Lower leg skin (tissue), 4 donors: Measurements from ENCODE around the gene AIG1. TPM values are rescaled to one million over a fixed set of nuclear protein-coding genes. Genes with fewer than 3 reads are reported as not detected.
A peak's percentile ranks its signal among the peaks of the same experiment; 100 is the strongest.

Source experiments
- DNase-seq, 2 donors: peaks; one replicate each; pipeline ENCODE4 v3.0.0-alpha.2; 2019; ENCODE audit warnings: low spot score in 2 of 2
- H3K4me3 ChIP-seq: fragments of 200-600 bp; sonication (generic); 2 replicates; pipeline ENCODE4 v1.5.1; 2017; ENCODE audit warnings: mild to moderate bottlenecking, low read depth; ENCODE audit not compliant: poor library complexity, severe bottlenecking
- POLR2A ChIP-seq, 2 donors: fragments of 450-650 bp; IDR thresholded peaks; one replicate each; pipeline ENCODE4 v1.6.1; 2016 to 2017; ENCODE audit warnings: antibody characterized with exemption in 2 of 2, mild to moderate bottlenecking in 1 of 2, moderate library complexity in 1 of 2
- WGBS, 2 donors: methylation state at CpG; one replicate each; pipeline ENCODE4 v1.1.5; 2018; 5-methylcytosine and 5-hydroxymethylcytosine counted together
- intact Hi-C: fragments of 100-400 bp; cut with DNase I; formaldehyde crosslinking; loops from one replicate; pipeline ENCODE4 v1.15.0; 2023; ENCODE audit warnings: low total_unique reads
- total RNA-seq, 4 donors: library from RNA; depleted of rRNA; stranded (reverse); fragments of >200 nt; gene quantifications; one replicate each; pipeline ENCODE4 v1.1.0, GENCODE V29; 2016
- TF ChIP-seq, protein P1 (sequence below), 3 donors: fragments of 450-650 bp; IDR thresholded peaks; one replicate each; pipeline ENCODE4 v1.5.1; 2016; ENCODE audit warnings: antibody characterized with exemption in 3 of 3, mild to moderate bottlenecking in 3 of 3, moderate library complexity in 2 of 3

Gene AIG1
- total RNA-seq, 4 donors from 2014 or later: 12.2 to 21.4 (median 16.0) TPM

DNA sequence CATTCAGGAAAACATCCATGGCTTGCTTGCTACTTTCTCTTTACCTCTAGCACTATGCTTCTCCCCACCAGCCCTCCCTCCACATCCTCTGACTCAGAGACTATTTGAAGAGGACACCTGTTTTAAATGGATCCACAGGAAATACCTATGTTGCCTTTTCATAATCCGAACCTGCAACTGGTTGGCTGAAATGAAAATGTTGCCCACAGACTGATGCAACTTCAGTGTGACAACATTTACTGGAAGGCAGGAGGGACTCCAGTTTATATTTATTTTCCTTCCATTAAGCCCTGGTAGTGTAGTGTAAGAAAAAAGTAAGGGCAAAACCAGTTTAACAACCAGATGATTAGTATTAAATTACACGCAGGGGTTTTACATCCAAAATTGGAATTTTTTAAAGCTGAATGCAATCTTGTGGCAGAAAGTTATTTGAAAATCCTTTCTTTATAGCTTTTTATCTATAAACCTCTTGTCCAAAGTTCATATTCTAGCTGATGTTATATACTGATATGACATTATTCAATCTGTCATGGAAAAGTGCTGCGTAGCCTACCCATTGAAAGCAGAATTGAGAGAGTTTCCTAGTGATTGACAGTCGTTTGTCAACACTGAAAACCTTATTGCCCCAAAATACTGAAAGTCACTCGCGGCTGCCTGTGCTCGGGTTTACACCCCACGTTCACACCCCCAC is 881 bp upstream of the AIG1 start:
- 2 to 4% methylated on average over 8 of the region's 8 CpGs for WGBS, 2 donors
- no peak for DNase-seq
- intact Hi-C loops: no loop called here
- TF ChIP-seq, protein P1, sequence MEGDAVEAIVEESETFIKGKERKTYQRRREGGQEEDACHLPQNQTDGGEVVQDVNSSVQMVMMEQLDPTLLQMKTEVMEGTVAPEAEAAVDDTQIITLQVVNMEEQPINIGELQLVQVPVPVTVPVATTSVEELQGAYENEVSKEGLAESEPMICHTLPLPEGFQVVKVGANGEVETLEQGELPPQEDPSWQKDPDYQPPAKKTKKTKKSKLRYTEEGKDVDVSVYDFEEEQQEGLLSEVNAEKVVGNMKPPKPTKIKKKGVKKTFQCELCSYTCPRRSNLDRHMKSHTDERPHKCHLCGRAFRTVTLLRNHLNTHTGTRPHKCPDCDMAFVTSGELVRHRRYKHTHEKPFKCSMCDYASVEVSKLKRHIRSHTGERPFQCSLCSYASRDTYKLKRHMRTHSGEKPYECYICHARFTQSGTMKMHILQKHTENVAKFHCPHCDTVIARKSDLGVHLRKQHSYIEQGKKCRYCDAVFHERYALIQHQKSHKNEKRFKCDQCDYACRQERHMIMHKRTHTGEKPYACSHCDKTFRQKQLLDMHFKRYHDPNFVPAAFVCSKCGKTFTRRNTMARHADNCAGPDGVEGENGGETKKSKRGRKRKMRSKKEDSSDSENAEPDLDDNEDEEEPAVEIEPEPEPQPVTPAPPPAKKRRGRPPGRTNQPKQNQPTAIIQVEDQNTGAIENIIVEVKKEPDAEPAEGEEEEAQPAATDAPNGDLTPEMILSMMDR (IDR thresholded peaks at IDR 0.05): no peak
- TF ChIP-seq POLR2A (IDR thresholded peaks at IDR 0.05): no peak
- H3K4me3 ChIP-seq: peak overlapping the region; percentile 94

DNA sequence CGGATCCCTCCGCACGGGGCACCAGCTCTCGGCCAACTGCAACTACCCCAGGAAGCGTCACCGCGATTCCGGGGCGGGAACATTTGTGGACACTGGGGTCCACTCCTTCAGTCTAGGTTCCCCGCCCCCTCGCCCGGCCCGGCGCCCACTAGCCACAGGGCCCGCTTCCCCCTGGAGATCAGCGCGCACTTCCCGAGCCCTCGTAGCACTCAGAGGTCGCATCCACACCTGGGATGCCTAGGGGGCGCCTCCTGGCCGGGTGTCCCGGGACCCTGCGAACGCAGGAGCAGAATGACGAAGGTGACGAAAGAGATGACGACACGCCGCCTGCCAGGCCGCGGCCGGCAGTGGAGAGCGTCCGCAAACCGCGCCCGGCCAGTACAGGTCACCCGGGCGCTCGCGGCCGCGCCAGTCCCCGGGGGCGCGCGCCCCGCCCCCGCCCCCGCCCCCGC is 309 bp upstream of the AIG1 start:
- 0 to 3% methylated on average over 8 to 15 of the region's 52 CpGs for WGBS, 2 donors
- peak overlapping the region; percentile 94 for H3K4me3 ChIP-seq
- TF ChIP-seq POLR2A (IDR thresholded peaks at IDR 0.05): no peak
- intact Hi-C loops: no loop called here
- peak; percentile 76 to 95 for DNase-seq

DNA sequence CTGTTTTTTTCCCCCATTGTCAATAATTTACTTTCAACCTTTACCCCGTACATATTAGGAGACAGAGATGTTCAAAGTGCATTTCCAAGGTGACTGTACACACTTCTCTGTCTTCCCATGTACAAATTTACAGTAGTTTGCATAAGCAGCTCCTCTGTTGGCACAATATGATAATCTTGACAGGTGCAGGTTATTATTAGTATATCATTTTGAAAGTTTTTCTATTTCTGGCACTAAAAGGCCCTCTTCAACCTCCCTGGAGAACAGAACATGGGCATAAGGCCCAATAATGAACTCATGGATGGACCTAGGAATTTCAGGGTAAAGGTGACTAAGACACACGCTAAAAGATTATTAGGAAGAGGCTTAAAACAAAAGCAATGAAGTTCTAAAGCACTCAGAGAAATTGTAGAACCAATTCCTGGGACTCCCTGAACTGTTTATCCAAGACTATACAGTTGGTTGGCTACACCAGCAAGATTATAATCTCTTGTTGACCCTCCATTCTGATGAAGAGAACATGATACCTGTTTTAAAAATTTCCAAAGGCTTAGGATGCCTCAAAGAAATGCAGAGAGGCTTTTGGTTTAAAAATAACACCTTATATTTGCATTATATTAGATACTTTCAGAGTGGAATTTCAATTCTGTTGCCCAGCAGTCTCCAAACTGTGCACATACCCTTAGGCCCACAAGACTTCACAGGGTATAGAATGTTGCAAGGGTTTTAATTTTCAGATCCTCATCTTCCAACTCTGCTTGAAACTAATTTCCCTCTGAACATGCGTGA is 1.1 kb downstream of the AIG1 start:
- WGBS, 2 donors: 63 to 76% methylated on average over 3 of the region's 3 CpGs
- intact Hi-C loops: no loop called here
- H3K4me3 ChIP-seq: no peak overlapping the region
- no peak for TF ChIP-seq POLR2A (IDR thresholded peaks at IDR 0.05)
- TF ChIP-seq, protein P1 (IDR thresholded peaks at IDR 0.05): no peak
- no peak for DNase-seq

DNA sequence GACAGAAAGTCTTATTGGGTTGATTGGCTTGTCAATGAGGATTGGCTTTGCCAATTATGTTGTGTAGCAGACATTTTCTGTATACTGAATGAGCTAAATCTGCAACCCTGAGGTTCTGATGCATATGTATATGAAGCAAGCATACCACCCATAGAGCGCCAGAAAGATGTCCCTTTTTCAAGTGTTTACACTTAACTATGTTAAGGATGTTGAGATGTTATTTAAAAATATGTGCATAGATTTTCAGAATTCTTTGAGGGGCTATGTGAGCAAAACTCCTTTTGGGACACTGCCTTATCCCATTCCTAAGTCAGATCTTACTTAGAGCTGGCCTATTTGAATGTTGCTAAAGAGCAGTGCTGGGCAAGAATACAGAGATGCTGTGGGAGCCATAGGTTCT is 1.9 kb downstream of the AIG1 start:
- WGBS, 2 donors: 97% methylated on average over 1 of the region's 1 CpG
- intact Hi-C loops: no loop called here
- no peak overlapping the region for H3K4me3 ChIP-seq
- no peak for TF ChIP-seq POLR2A (IDR thresholded peaks at IDR 0.05)
- TF ChIP-seq, protein P1 (IDR thresholded peaks at IDR 0.05): no peak
- DNase-seq: no peak

DNA sequence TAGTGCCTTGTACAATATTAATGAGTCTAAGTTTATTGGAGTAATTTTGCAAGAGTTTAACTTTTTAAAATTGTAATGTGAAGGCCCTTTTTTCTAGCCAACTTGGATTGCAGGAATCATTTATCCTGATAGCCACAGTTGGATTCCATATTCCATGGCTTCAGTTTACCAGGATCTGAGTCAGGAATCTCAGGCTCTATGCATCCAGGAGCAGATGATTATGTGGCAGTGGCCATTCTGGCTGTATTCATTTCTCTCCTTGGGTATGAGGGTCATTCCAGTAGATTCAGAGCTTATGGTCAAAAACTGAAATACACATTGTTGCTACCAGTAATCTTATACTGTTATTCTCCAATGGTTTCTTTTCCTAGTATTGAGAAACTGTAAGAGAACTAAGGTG is 2.9 kb downstream of the AIG1 start:
- TF ChIP-seq, protein P1 (IDR thresholded peaks at IDR 0.05): no peak
- no peak for TF ChIP-seq POLR2A (IDR thresholded peaks at IDR 0.05)
- H3K4me3 ChIP-seq: no peak overlapping the region
- DNase-seq: no peak
- intact Hi-C loops: no loop called here

DNA sequence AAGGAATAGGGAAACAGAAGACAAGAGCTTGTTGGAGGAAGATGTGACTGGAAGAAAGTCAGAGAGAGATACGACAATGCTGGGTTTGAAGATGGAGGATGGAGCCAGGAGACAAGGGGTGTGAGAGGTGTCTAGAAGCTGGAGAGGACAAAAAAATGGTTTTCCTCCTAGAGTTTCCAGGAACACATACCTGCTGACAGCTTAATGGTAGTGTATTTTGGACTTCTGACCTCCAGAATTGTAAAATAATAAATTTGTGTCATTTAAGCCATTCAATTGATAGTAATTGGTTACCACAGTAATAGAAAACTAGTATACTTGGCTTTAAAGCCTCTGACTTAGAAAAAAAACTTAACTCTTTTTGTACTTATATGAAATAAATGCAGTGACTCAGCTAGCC is 3.6 kb downstream of the AIG1 start:
- H3K4me3 ChIP-seq: no peak overlapping the region
- DNase-seq: no peak
- TF ChIP-seq POLR2A (IDR thresholded peaks at IDR 0.05): no peak
- TF ChIP-seq, protein P1 (IDR thresholded peaks at IDR 0.05): no peak
- WGBS, 2 donors: 93 to 94% methylated on average over 1 of the region's 1 CpG
- intact Hi-C loops: no loop called here
